Effector CD4-positive, alpha-beta T cell (primary cell): Measurements from ENCODE around the gene GLRX3.
"Not testable (repeated sequence)": the region's sequence is repeated elsewhere in the genome, so short reads cannot be mapped to it uniquely, and the experiment has no call there.

ENCODE experiments used
- DNase-seq: peaks from one replicate; pipeline ENCODE4 v3.0.0-alpha.2; 2020

GLRX3 gene

GRCh38 chr10:130190055-130190736 lies 54.0 kb downstream of the GLRX3 start:
- DNase-seq = peak; percentile 84

GRCh38 chr10:130190737-130191115 lies 54.5 kb downstream of the GLRX3 start:
- no peak for DNase-seq

- DNase-seq = no peak
Observed at GRCh38 chr10:130191380-130191779, 55.2 kb downstream of the GLRX3 start.

GRCh38 chr10:130192276-130192848 lies 56.2 kb downstream of the GLRX3 start:
- no peak for DNase-seq

GRCh38 chr10:130193033-130193432 lies 56.8 kb downstream of the GLRX3 start:
- DNase-seq = no peak

GRCh38 chr10:130193493-130194193 lies 57.5 kb downstream of the GLRX3 start:
- DNase-seq = no peak

- DNase-seq = no peak
Observed at GRCh38 chr10:130194194-130194990, 58.2 kb downstream of the GLRX3 start.

- no peak for DNase-seq
Observed at GRCh38 chr10:130194991-130195645, 58.9 kb downstream of the GLRX3 start.

- no peak for DNase-seq
Observed at GRCh38 chr10:130195746-130196294, 59.6 kb downstream of the GLRX3 start.

GRCh38 chr10:130196511-130197487 lies 60.6 kb downstream of the GLRX3 start:
- DNase-seq = no peak

GRCh38 chr10:130198651-130199050 lies 62.5 kb downstream of the GLRX3 start:
- DNase-seq = no peak

GRCh38 chr10:130200179-130201042 lies 64.2 kb downstream of the GLRX3 start:
- DNase-seq = no peak

- no peak for DNase-seq
Observed at GRCh38 chr10:130201043-130201380, 64.8 kb downstream of the GLRX3 start.

GRCh38 chr10:130202150-130202549 lies 66.0 kb downstream of the GLRX3 start:
- not testable (repeated sequence) for DNase-seq

GRCh38 chr10:130202984-130203621 lies 66.9 kb downstream of the GLRX3 start:
- DNase-seq = no peak

GRCh38 chr10:130203626-130204025 lies 67.4 kb downstream of the GLRX3 start:
- no peak for DNase-seq

- DNase-seq = no peak
Observed at GRCh38 chr10:130206216-130206737, 70.1 kb downstream of the GLRX3 start.

GRCh38 chr10:130207205-130207604 lies 71.0 kb downstream of the GLRX3 start:
- DNase-seq = no peak

GRCh38 chr10:130208807-130209206 lies 72.6 kb downstream of the GLRX3 start:
- DNase-seq = no peak

GRCh38 chr10:130212746-130213145 lies 76.6 kb downstream of the GLRX3 start:
- no peak for DNase-seq
